K562 (cell line): Measurements from ENCODE around the gene PRRT1.

ENCODE experiments used
- ATF7 ChIP-seq: fragments of 450-650 bp; IDR thresholded peaks from 2 replicates; pipeline ENCODE4 v1.7.1; 2014; ENCODE audit warnings: mild to moderate bottlenecking, moderate library complexity
- FOXK1 ChIP-seq: sonication (generic); formaldehyde crosslinking; IDR thresholded peaks from 2 replicates; pipeline ENCODE4 v1.8.0; 2022; ENCODE audit warnings: missing genetic modification reagents, mild to moderate bottlenecking, borderline replicate concordance
- LEF1 ChIP-seq: fragments of 450-650 bp; IDR thresholded peaks from 2 replicates; pipeline ENCODE4 v1.6.1; 2016; ENCODE audit warnings: mild to moderate bottlenecking
- PTRF ChIP-seq: fragments of 450-650 bp; IDR thresholded peaks from 2 replicates; pipeline ENCODE4 v1.6.1; 2016; ENCODE audit warnings: mild to moderate bottlenecking, missing genetic modification characterization, missing compliant biosample characterization
- TARDBP ChIP-seq: fragments of 450-650 bp; IDR thresholded peaks from 2 replicates; pipeline ENCODE4 v1.6.1; 2016
- TF ChIP-seq, protein P1 (sequence below): fragments of 450-650 bp; formaldehyde crosslinking; IDR thresholded peaks from 2 replicates; pipeline ENCODE4 v1.4.0; 2022; ENCODE audit warnings: missing genetic modification characterization

DNA sequence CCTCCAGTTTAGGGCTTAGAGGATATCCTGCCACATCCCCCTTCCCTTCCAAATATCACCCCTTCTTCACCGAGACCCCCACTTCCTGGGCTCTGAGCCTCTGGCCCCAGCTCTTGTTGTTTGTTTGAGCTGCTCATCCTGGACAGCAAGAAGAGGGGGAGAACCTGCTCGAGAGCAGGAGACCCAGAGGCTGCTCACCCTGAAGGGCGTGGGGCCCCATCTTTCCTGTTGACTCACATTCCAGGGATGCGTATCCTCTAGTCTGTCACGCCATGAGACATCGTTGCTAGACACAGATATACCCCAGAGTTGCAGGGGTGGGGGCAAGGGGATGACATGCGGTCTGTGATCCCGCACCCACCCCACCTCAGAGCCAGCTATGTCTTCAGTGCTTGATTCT, 36.9 kb downstream of the PRRT1 start:
- no peak for TF ChIP-seq PTRF (tag)
- no peak for TF ChIP-seq ATF7
- TF ChIP-seq TARDBP: no peak
- TF ChIP-seq, protein P1, sequence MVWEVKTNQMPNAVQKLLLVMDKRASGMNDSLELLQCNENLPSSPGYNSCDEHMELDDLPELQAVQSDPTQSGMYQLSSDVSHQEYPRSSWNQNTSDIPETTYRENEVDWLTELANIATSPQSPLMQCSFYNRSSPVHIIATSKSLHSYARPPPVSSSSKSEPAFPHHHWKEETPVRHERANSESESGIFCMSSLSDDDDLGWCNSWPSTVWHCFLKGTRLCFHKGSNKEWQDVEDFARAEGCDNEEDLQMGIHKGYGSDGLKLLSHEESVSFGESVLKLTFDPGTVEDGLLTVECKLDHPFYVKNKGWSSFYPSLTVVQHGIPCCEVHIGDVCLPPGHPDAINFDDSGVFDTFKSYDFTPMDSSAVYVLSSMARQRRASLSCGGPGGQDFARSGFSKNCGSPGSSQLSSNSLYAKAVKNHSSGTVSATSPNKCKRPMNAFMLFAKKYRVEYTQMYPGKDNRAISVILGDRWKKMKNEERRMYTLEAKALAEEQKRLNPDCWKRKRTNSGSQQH (CRISPR knock-in tag): no peak
- TF ChIP-seq FOXK1: no peak
- no peak for TF ChIP-seq LEF1
